ENCODE results near the gene ZSCAN5B.
"Not testable (repeated sequence)": the region's sequence is repeated elsewhere in the genome, so short reads cannot be mapped to it uniquely, and the experiment has no call there.

ZSCAN5B gene

GRCh38 chr19:56175861-56176307, 21.7 kb downstream of the ZSCAN5B start, which contains the start of gene GALP:
GALP (plus strand) TSS chr19:56176008; CDS start chr19:56177109, 1,101 bp downstream.
- not testable (repeated sequence) for DNase-seq

GRCh38 chr19:56174550-56174949, 23.0 kb downstream of the ZSCAN5B start:
- DNase-seq = no peak

- DNase-seq = no peak
These were observed 23.5 kb downstream of the ZSCAN5B start for GRCh38 chr19:56174086-56174485.

GRCh38 chr19:56170261-56170660, 27.3 kb downstream of the ZSCAN5B start:
- DNase-seq = no peak

- no peak for DNase-seq
These were observed 30.5 kb downstream of the ZSCAN5B start for GRCh38 chr19:56167064-56167578.

- no peak for DNase-seq
These were observed 34.5 kb downstream of the ZSCAN5B start for GRCh38 chr19:56163097-56163496.

- DNase-seq = no peak
These were observed 35.3 kb downstream of the ZSCAN5B start for GRCh38 chr19:56162258-56162657.

- DNase-seq = no peak
These were observed 36.0 kb downstream of the ZSCAN5B start for GRCh38 chr19:56161534-56161933.

- DNase-seq = no peak
These were observed 37.8 kb downstream of the ZSCAN5B start for GRCh38 chr19:56159622-56160271.

- no peak for DNase-seq
These were observed 38.5 kb downstream of the ZSCAN5B start for GRCh38 chr19:56159009-56159559.

- no peak for DNase-seq
These were observed 39.3 kb downstream of the ZSCAN5B start for GRCh38 chr19:56158170-56158757.

- no peak for DNase-seq
These were observed 40.8 kb downstream of the ZSCAN5B start for GRCh38 chr19:56156768-56157167.

GRCh38 chr19:56155124-56155687, 42.4 kb downstream of the ZSCAN5B start:
- DNase-seq = no peak

- no peak for DNase-seq
These were observed 44.1 kb downstream of the ZSCAN5B start for GRCh38 chr19:56153507-56153906.

GRCh38 chr19:56152644-56153043, 44.9 kb downstream of the ZSCAN5B start:
- no peak for DNase-seq

GRCh38 chr19:56150358-56150757, 47.2 kb downstream of the ZSCAN5B start:
- no peak for DNase-seq

- DNase-seq = no peak
These were observed 47.9 kb downstream of the ZSCAN5B start for GRCh38 chr19:56149656-56150038.

GRCh38 chr19:56148955-56149655, 48.5 kb downstream of the ZSCAN5B start:
- DNase-seq = not testable (repeated sequence)

GRCh38 chr19:56148096-56148495, 49.5 kb downstream of the ZSCAN5B start:
- DNase-seq = no peak

GRCh38 chr19:56147307-56147706, 50.3 kb downstream of the ZSCAN5B start:
- no peak for DNase-seq

- DNase-seq = no peak
These were observed 50.7 kb downstream of the ZSCAN5B start for GRCh38 chr19:56146904-56147303.

GRCh38 chr19:56145698-56146097, 51.9 kb downstream of the ZSCAN5B start:
- DNase-seq = no peak

- DNase-seq = no peak
These were observed 52.8 kb downstream of the ZSCAN5B start for GRCh38 chr19:56144831-56145230.

Measured in fibroblast of skin of scalp (primary cell).